ENCODE measurements around the gene PRIM1. TPM values are rescaled to one million over a fixed set of nuclear protein-coding genes. Genes with fewer than 3 reads are reported as not detected.

PRIM1 gene
- total RNA-seq, 1 donor from 2014 or later = 3.7 TPM

DNA sequence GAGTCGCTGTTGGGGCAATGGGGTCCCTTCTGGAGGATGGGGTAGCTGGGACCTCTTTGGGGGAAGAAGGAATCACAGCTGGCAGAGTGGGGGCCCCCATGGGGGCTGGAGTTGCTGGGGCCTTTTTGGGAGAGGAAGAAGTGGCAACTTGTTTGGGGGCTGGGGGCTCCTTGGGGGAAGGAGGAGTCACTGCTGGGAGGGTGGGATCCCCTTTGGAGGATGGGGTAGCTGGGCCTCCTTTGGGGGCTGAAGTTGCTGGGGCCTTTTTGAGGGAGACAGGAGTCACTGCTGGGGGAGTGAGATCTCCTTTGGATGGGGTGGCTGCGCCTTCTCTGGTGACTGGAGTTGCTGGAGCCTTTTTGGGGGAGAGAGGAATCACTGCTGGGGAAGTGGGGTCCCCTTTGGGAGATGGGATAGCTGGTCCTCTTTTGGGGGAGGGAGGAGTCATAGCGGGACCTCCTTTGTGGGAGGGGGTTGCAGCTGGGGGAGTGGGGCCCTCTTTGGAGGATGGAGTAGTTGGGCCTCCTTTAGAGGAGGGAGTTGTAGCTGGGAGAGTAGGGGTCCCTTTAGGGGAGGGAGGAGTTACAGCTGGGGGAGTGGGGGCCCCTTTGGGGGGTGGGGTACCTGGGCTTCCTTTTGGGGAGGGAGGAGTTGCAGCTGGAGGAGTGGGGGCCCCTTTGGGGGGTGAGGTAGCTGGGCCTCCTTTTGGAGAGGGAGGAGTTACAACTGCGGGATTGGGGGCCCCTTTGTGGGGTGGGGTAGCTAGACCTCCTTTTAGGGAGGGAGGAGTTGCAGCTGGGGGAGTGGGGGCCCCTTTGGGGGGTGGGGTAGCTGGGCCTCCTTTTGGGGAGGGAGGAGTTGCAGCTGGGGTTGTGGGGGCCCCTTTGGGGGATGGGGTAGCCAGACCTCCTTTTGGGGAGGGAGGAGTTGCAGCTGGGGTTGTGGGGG lies 34.9 kb downstream of the PRIM1 start:
- TF ChIP-seq, protein P1, sequence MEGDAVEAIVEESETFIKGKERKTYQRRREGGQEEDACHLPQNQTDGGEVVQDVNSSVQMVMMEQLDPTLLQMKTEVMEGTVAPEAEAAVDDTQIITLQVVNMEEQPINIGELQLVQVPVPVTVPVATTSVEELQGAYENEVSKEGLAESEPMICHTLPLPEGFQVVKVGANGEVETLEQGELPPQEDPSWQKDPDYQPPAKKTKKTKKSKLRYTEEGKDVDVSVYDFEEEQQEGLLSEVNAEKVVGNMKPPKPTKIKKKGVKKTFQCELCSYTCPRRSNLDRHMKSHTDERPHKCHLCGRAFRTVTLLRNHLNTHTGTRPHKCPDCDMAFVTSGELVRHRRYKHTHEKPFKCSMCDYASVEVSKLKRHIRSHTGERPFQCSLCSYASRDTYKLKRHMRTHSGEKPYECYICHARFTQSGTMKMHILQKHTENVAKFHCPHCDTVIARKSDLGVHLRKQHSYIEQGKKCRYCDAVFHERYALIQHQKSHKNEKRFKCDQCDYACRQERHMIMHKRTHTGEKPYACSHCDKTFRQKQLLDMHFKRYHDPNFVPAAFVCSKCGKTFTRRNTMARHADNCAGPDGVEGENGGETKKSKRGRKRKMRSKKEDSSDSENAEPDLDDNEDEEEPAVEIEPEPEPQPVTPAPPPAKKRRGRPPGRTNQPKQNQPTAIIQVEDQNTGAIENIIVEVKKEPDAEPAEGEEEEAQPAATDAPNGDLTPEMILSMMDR (IDR thresholded peaks at IDR 0.05; ENCODE audit: insufficient read depth, low read length, severe bottlenecking) = no peak
- Histone ChIP-seq H3K27me3 (ENCODE audit: control insufficient read depth, insufficient read depth, low read length) (no peaks in the 10 kb centered on the region), H3K36me3 (ENCODE audit: control insufficient read depth, insufficient read depth, low read length) (peaks cover 34% of the 10 kb centered on the region), H3K4me3 (ENCODE audit: low read depth, low read length) (no peak overlapping the region)
- DNase-seq (ENCODE audit: low read depth) (no peak), FAIRE-seq (no peak)

DNA sequence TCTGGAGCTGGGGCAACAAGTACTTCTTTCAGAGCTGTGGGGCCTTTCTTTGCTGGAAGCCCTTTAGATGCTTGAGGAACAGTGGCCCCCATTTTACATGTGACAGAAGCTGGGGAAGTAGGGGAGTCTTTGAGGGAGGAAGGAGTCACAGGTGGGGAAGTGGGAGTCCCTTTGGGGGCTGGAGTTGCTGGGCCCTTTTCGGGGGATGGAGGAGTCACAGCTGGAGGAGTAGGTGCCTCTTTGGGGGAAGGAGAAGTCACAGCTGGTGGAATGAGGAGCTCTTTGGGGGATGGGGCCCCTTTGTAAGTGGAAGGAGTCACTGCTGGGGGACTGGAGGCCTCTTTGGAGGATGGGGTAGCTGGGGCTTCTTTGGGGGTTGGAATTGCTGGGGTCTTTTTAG lies 35.7 kb downstream of the PRIM1 start:
- Histone ChIP-seq H3K27me3 (ENCODE audit: control insufficient read depth, insufficient read depth, low read length) (no peaks in the 10 kb centered on the region), H3K36me3 (ENCODE audit: control insufficient read depth, insufficient read depth, low read length) (peaks cover 33% of the 10 kb centered on the region), H3K4me3 (ENCODE audit: low read depth, low read length) (no peak overlapping the region)
- DNase-seq (ENCODE audit: low read depth) (no peak), FAIRE-seq (no peak)
- TF ChIP-seq, protein P1 (IDR thresholded peaks at IDR 0.05; ENCODE audit: insufficient read depth, low read length, severe bottlenecking) = no peak

DNA sequence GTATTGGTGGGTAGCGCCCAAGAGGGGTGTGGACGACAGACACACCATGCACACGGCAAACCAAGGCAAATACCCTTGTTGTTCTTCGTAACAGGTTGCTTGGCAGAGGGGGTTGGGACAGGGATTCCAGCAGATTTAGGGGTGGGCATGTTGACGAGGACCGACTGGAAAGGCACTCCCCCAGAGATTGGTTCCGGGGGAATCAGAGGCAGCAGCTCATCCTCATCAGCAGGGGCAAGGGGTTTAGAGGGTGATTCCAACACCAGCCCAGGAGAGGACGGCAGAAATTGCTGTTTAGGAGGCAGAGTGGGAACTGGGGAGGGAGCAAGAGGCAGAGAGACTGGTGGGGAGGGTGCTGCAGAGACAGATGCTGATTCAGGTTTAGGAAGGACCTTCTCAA lies 36.3 kb downstream of the PRIM1 start:
- TF ChIP-seq, protein P1 (IDR thresholded peaks at IDR 0.05; ENCODE audit: insufficient read depth, low read length, severe bottlenecking) = no peak
- Histone ChIP-seq H3K27me3 (ENCODE audit: control insufficient read depth, insufficient read depth, low read length) (no peaks in the 10 kb centered on the region), H3K36me3 (ENCODE audit: control insufficient read depth, insufficient read depth, low read length) (peaks cover 28% of the 10 kb centered on the region), H3K4me3 (ENCODE audit: low read depth, low read length) (no peak overlapping the region)
- no peak for DNase-seq (ENCODE audit: low read depth)
- FAIRE-seq = no peak

GRCh38 chr12:56714431-56714929 lies 37.6 kb downstream of the PRIM1 start:
- H3K36me3 ChIP-seq (ENCODE audit: control insufficient read depth, insufficient read depth, low read length) = peaks cover 22% of the 10 kb centered on the region
- peak; percentile 39 for DNase-seq (ENCODE audit: low read depth)
- TF ChIP-seq, protein P1 (IDR thresholded peaks at IDR 0.05; ENCODE audit: insufficient read depth, low read length, severe bottlenecking) = no peak
- H3K27me3 ChIP-seq (ENCODE audit: control insufficient read depth, insufficient read depth, low read length) = no peaks in the 10 kb centered on the region
- no peak for FAIRE-seq
- H3K4me3 ChIP-seq (ENCODE audit: low read depth, low read length) = no peak overlapping the region

GRCh38 chr12:56713345-56713744 lies 38.8 kb downstream of the PRIM1 start:
- Histone ChIP-seq H3K27me3 (ENCODE audit: control insufficient read depth, insufficient read depth, low read length) (no peaks in the 10 kb centered on the region), H3K36me3 (ENCODE audit: control insufficient read depth, insufficient read depth, low read length) (peaks cover 18% of the 10 kb centered on the region), H3K4me3 (ENCODE audit: low read depth, low read length) (no peak overlapping the region)
- FAIRE-seq = no peak
- peak; percentile 29 for DNase-seq (ENCODE audit: low read depth)
- TF ChIP-seq, protein P1 (IDR thresholded peaks at IDR 0.05; ENCODE audit: insufficient read depth, low read length, severe bottlenecking) = no peak
